Measurements from ENCODE around the gene ZNF451. TPM values are rescaled to one million over a fixed set of nuclear protein-coding genes. Genes with fewer than 3 reads are reported as not detected.

ZNF451 gene
- total RNA-seq, 1 experiment from 2014 or later = 34.5 TPM

- Histone ChIP-seq H2AFZ (ENCODE audit: low read length) (no peak overlapping the region), H3K4me3 (ENCODE audit: low read length) (no peak overlapping the region), H3K79me2 (ENCODE audit: low read length) (peaks cover 66% of the 10 kb centered on the region), H3K27me3 (ENCODE audit: low read length) (no peaks in the 10 kb centered on the region), H3K9me2 (replicated peaks; ENCODE audit: low read length) (no peaks in the 10 kb centered on the region), H3K36me3 (ENCODE audit: low read depth, low read length) (peaks cover 49% of the 10 kb centered on the region), H3K4me1 (ENCODE audit: insufficient read depth, low read length) (no peaks in the 10 kb centered on the region), H3F3A (ENCODE audit: low read length, unreplicated experiment) (no peaks in the 10 kb centered on the region), H3K4me2 (ENCODE audit: low read length) (no peak overlapping the region), H3K9ac (ENCODE audit: low read length) (no peak overlapping the region), H3K9me3 (ENCODE audit: low read length) (no peaks in the 10 kb centered on the region), H4K20me1 (ENCODE audit: low read length) (peaks cover 3% of the 10 kb centered on the region; the same call in 1 of the 2 replicates), H3K27ac (ENCODE audit: low read length) (no peak overlapping the region)
- no TSS peak for BruUV-seq (replicated peaks)
- ChIA-PET POLR2A (ENCODE audit: unreplicated experiment) (no interaction called here), CTCF (no interaction called here)
- ATAC-seq = no peak
- TF ChIP-seq EZH2 (IDR thresholded peaks at IDR 0.05; ENCODE audit: low read length, unreplicated experiment) (no peak), EZH2phosphoT487 (IDR thresholded peaks at IDR 0.05; ENCODE audit: borderline replicate concordance, low read length) (no peak)
- TF ChIP-seq, protein P1, sequence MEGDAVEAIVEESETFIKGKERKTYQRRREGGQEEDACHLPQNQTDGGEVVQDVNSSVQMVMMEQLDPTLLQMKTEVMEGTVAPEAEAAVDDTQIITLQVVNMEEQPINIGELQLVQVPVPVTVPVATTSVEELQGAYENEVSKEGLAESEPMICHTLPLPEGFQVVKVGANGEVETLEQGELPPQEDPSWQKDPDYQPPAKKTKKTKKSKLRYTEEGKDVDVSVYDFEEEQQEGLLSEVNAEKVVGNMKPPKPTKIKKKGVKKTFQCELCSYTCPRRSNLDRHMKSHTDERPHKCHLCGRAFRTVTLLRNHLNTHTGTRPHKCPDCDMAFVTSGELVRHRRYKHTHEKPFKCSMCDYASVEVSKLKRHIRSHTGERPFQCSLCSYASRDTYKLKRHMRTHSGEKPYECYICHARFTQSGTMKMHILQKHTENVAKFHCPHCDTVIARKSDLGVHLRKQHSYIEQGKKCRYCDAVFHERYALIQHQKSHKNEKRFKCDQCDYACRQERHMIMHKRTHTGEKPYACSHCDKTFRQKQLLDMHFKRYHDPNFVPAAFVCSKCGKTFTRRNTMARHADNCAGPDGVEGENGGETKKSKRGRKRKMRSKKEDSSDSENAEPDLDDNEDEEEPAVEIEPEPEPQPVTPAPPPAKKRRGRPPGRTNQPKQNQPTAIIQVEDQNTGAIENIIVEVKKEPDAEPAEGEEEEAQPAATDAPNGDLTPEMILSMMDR (conservative IDR thresholded peaks at IDR 0.05; ENCODE audit: low read depth, low read length) = no peak
- DNase-seq = no peak
- intact Hi-C loops (cut with micrococcal nuclease) = no loop called here
Measured at GRCh38 chr6:57104336-57104735, 14.3 kb downstream of the ZNF451 start.

GRCh38 chr6:57106990-57107389 lies 17.0 kb downstream of the ZNF451 start:
- peaks cover 22% of the 10 kb centered on the region for H3K36me3 ChIP-seq (ENCODE audit: low read depth, low read length)
- no TSS peak for BruUV-seq (replicated peaks)
- no peaks in the 10 kb centered on the region for H4K20me1 ChIP-seq (ENCODE audit: low read length)

DNA sequence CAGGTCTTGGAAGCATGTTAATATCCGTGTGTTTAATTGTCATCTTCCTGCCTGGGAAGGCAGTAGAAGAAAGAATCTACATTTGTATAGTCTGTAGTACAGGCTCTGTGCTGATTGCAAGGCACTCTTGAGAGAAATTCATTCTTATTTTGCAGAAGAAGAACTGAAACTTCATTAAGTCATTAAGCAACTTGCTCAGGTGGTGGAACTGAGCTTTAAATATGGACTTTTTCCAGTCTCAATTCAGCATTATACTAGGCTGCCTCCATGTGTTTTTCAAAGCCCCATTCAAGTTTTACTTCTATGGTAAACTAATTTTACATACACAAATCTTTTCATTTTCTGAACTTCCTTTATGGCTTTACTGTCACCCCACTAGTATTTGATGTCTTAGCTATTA lies 18.7 kb downstream of the ZNF451 start:
- Histone ChIP-seq H3F3A (ENCODE audit: low read length, unreplicated experiment) (no peaks in the 10 kb centered on the region), H4K20me1 (ENCODE audit: low read length) (no peaks in the 10 kb centered on the region), H3K36me3 (ENCODE audit: low read depth, low read length) (peaks cover 6% of the 10 kb centered on the region; the same call in 1 of the 2 replicates), H3K79me2 (ENCODE audit: low read length) (peaks cover 48% of the 10 kb centered on the region), H3K4me3 (ENCODE audit: low read length) (no peak overlapping the region), H3K27me3 (ENCODE audit: low read length) (no peaks in the 10 kb centered on the region), H3K9ac (ENCODE audit: low read length) (no peak overlapping the region), H3K9me3 (ENCODE audit: low read length) (no peaks in the 10 kb centered on the region), H3K27ac (ENCODE audit: low read length) (no peak overlapping the region), H3K4me2 (ENCODE audit: low read length) (no peak overlapping the region), H2AFZ (ENCODE audit: low read length) (no peak overlapping the region), H3K9me2 (replicated peaks; ENCODE audit: low read length) (no peaks in the 10 kb centered on the region), H3K4me1 (ENCODE audit: insufficient read depth, low read length) (no peaks in the 10 kb centered on the region)
- intact Hi-C loops (cut with micrococcal nuclease) = no loop called here
- no TSS peak for BruUV-seq (replicated peaks)
- ChIA-PET CTCF (no interaction called here), POLR2A (ENCODE audit: unreplicated experiment) (no interaction called here)
- DNase-seq (no peak), ATAC-seq (no peak)
- TF ChIP-seq, protein P1 (conservative IDR thresholded peaks at IDR 0.05; ENCODE audit: low read depth, low read length) = no peak
- no peak for TF ChIP-seq EZH2 (IDR thresholded peaks at IDR 0.05; ENCODE audit: low read length, unreplicated experiment)
- no peak for TF ChIP-seq EZH2phosphoT487 (IDR thresholded peaks at IDR 0.05; ENCODE audit: borderline replicate concordance, low read length)

More at GRCh38 chr6:57106990-57107389, 17.0 kb downstream of the ZNF451 start:
- Histone ChIP-seq H3K27me3 (ENCODE audit: low read length) (no peaks in the 10 kb centered on the region), H3K9me3 (ENCODE audit: low read length) (no peaks in the 10 kb centered on the region), H3K4me3 (ENCODE audit: low read length) (no peak overlapping the region), H3K9ac (ENCODE audit: low read length) (no peak overlapping the region), H3K9me2 (replicated peaks; ENCODE audit: low read length) (no peaks in the 10 kb centered on the region), H2AFZ (ENCODE audit: low read length) (no peak overlapping the region), H3K4me1 (ENCODE audit: insufficient read depth, low read length) (no peaks in the 10 kb centered on the region), H3K27ac (ENCODE audit: low read length) (no peak overlapping the region), H3K79me2 (ENCODE audit: low read length) (peaks cover 58% of the 10 kb centered on the region), H3F3A (ENCODE audit: low read length, unreplicated experiment) (no peaks in the 10 kb centered on the region), H3K4me2 (ENCODE audit: low read length) (no peak overlapping the region)
- CTCF ChIA-PET = no interaction called here
- TF ChIP-seq, protein P1 (conservative IDR thresholded peaks at IDR 0.05; ENCODE audit: low read depth, low read length) = no peak
- DNase-seq (no peak), ATAC-seq (no peak)
- intact Hi-C loops (cut with micrococcal nuclease) = no loop called here
- POLR2A ChIA-PET (ENCODE audit: unreplicated experiment) = no interaction called here
